GM19240 (cell line): ENCODE results near the gene PRAMEF6.
"Not testable (repeated sequence)": the region's sequence is repeated elsewhere in the genome, so short reads cannot be mapped to it uniquely, and the experiment has no call there.

ENCODE experiments used
- DNase-seq: peaks from one replicate; pipeline ENCODE4 v3.0.0; 2011; ENCODE audit warnings: low spot score; ENCODE audit not compliant: insufficient read length

The PRAMEF6 gene

GRCh38 chr1:12947480-12947879 is at the start of gene PRAMEF6:
PRAMEF6 (minus strand) TSS chr1:12947580; CDS start chr1:12942518, 5,062 bp downstream.
- DNase-seq, result not testable (repeated sequence)

GRCh38 chr1:12924368-12924767 is 23.0 kb downstream of the PRAMEF6 start:
- DNase-seq, result not testable (repeated sequence)

DNA sequence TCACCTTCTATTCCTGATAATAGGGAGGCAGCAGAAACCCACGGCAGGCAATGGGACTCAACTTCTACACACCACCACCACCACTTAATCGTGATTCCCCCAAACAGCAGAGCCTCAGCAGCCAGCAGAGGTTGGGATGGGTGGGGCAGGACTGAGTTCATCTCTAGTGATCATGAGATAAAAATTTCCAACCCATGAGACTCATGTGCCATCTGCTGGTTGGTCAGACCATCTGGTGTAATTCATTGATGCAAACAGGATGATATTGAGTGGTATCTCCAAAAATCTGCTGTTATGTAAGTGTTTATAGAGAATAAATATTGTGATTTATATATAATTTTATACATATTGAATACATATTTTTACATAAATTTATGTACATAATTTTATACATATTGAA is 25.6 kb downstream of the PRAMEF6 start:
- DNase-seq, result not testable (repeated sequence)

DNA sequence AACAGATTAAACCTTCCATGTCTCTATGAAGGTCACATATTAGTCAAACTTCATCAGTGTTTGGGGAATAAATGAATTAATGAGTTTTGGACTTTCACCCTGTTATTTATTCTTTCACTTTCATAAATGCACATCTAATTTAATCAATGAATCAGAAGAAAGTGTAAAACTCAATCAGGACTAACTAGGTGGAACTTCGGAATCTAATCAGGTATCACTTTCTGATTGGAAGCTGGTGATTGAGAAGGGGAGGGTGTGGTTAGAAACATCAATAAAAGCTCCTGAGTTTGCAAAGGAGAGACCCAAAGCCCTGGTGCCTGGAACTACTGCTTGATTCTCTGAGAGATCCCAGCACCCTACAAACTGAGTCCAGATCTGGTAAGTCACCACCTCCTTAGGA is 31.1 kb downstream of the PRAMEF6 start, which contains the start of gene PRAMEF7:
Gene PRAMEF7, plus strand, starts transcription at position 301 of the 400 bp plus-strand sequence. CDS start 1,083 bp downstream, outside the sequence.
- not testable (repeated sequence) for DNase-seq

DNA sequence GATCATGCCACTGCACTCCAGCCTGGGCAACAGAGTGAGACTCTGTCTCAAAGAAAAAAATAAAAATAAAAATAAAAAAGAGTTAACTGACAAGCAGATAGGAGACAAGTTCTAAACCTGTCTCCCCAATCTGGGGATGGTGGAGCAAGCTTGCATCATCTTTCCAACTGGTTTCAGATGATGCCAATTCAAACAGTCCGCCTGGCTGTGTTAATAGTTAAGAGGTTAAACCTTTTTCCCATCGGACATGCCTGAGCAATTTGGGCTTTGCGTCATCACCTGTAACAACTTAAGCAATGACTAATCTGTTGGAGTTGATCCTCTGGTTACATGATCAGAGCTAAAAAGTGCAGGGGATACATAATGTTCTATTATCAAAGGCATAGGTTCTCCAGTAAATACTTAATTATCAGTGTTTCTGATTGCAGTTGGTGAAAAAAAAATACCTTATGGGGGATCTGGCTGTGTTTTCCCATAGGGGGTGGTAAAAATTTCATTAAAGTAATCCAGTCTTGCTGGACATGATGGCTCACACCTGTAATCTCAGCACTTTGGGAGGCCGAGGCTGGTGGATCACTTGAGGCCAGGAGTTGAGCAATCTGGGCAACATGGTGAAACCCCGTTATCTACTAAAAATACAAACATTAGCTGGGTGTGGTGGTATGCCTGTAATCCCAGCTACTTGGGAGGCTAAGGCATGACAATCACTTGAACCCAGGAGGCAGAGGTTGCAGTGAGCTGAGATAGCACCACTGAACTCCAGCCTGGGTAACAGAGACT is 43.4 kb downstream of the PRAMEF6 start:
- DNase-seq, result not testable (repeated sequence)

- not testable (repeated sequence) for DNase-seq
Measured at GRCh38 chr1:12899186-12899585, 48.2 kb downstream of the PRAMEF6 start.

DNA sequence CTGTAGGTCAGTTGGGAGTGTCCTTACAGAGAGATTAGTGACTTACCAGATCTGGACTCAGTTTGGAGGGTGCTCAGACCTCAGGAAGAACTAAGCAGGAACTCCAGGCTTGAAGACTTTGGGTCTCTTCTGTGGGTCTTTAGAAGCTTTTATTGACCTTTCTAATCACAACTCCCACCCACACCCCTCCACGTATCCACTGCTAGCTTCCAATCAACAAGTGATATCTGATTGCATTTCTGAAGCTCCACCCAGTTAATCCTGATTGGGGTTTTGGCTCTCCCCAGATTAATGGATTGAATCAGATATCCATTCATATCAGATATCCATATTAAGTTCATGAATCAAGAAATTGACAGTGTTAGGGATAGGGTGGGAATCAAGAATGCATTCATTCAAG is 49.2 kb downstream of the PRAMEF6 start, which contains the start of gene PRAMEF10:
Gene PRAMEF10, minus strand, starts transcription at position 101 of the 400 bp plus-strand sequence. CDS start 2,423 bp downstream, outside the sequence.
- not testable (repeated sequence) for DNase-seq
